Esophagus muscularis mucosa (tissue), 4 donors: Measurements from ENCODE around the gene OTX2. TPM values are rescaled to one million over a fixed set of nuclear protein-coding genes. Genes with fewer than 3 reads are reported as not detected.

Source experiments
- DNase-seq: peaks from one replicate; pipeline ENCODE4 v3.0.0-alpha.2; 2017; ENCODE audit errors: extremely low spot score
- H3K27ac ChIP-seq, 4 donors: fragments of 200-600 bp; sonication (generic); replicated peaks in 1 of 4; 1 replicate in 3 of 4; 2 replicates in 1 of 4; pipeline ENCODE4 v1.5.1; 2016 to 2019; ENCODE audit warnings: mild to moderate bottlenecking in 1 of 4
- H3K27me3 ChIP-seq, 4 donors: fragments of 200-600 bp; sonication (generic); one replicate each; pipeline versions ENCODE4 v1.5.1 to v1.6.0; 2016 to 2019
- H3K36me3 ChIP-seq, 4 donors: fragments of 200-600 bp; sonication (generic); one replicate each; pipeline ENCODE4 v1.5.1; 2016 to 2019
- H3K4me1 ChIP-seq, 4 donors: fragments of 200-600 bp; sonication (generic); one replicate each; pipeline ENCODE4 v1.5.1; 2016 to 2019
- H3K4me3 ChIP-seq, 4 donors: fragments of 200-600 bp; sonication (generic); 1 replicate in 2 of 4; 2 replicates in 2 of 4; pipeline ENCODE4 v1.5.1; 2016 to 2019; ENCODE audit warnings: mild to moderate bottlenecking in 4 of 4, moderate library complexity in 1 of 4
- H3K9me3 ChIP-seq, 4 donors: fragments of 200-600 bp; sonication (generic); 1 replicate in 3 of 4; 2 replicates in 1 of 4; pipeline ENCODE4 v1.5.1; 2016 to 2019
- EP300 ChIP-seq: sonication (generic); formaldehyde crosslinking; IDR thresholded peaks from one replicate; pipeline ENCODE4 v1.6.1; 2017; ENCODE audit warnings: antibody characterized with exemption
- POLR2A ChIP-seq: fragments of 450-650 bp; IDR thresholded peaks from one replicate; pipeline ENCODE4 v1.6.1; 2017; ENCODE audit warnings: antibody characterized with exemption, moderate library complexity, mild to moderate bottlenecking, low read depth
- POLR2AphosphoS5 ChIP-seq, 2 donors: sonication (generic); formaldehyde crosslinking; IDR thresholded peaks; one replicate each; pipeline ENCODE4 v1.6.1; 2017; ENCODE audit warnings: antibody characterized with exemption in 2 of 2
- whole genome bisulfite sequencing: methylation state at CpG from one replicate; pipeline ENCODE4 v1.1.5; 2018; 5-methylcytosine and 5-hydroxymethylcytosine counted together
- intact Hi-C: fragments of 100-400 bp; cut with DNase I; formaldehyde crosslinking; loops from one replicate; pipeline ENCODE4 v1.15.1; 2023
- total RNA-seq, 4 donors: library from RNA; depleted of rRNA; stranded (reverse); fragments of >200 nt; gene quantifications; one replicate each; pipeline versions ENCODE4 v1.1.0 to v1.2.1, GENCODE V29; 2016
- TF ChIP-seq, protein P1 (sequence below), 3 experiments: fragments of 200-600 bp in 2 of 3; fragments of 450-650 bp in 1 of 3; sonication (generic) in 2 of 3; IDR thresholded peaks; one replicate each; pipeline ENCODE4 v1.5.1; 2017 to 2019; ENCODE audit warnings: antibody characterized with exemption in 3 of 3, mild to moderate bottlenecking in 2 of 3, moderate library complexity in 1 of 3

OTX2 gene
- total RNA-seq, 4 donors from 2014 or later = not detected

DNA sequence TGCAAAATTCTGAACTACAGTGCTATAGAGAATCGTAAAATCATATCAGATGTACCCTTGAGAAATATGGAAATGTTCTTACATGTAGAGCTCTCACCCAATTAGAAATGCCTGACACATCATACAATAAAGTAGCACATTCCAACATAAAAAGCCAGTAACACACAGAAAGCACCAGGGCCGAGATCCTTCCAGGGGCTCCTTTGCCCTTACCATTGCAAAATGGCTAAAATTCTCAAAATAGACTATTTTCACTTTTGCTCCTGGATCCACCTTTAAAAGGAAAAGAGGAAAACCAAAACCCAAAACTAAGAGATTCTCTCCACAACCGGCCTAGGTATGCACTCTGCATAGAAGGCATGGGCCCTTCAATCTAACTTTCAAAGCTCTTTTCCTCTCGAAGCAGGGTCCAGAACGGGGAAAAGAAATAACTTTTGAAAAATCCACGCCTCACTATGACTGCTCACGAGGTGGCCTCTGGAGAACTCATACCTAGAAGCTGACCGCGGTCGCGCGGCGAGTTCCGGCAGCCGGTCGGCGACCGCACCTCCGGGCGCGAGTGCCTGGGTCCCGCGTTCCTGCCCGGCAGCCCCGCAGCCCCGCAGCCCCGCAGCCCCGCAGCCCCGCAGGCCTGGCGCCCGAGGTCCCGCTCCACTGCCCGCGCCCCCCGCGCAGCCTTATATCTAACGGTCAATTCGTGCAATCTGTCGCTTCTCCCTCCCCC, 2.7 kb downstream of the OTX2 start:
- Histone ChIP-seq H3K4me1 (peaks cover 16 to 36% (median 28%) of the 10 kb centered on the region in 4 donors), H3K27ac (no peak overlapping the region), H3K36me3 (no peaks in the 10 kb centered on the region), H3K4me3 (peak overlapping the region; percentile 22 to 31 (median 30)), H3K27me3 (peaks cover 0 to 100% (median 91%) of the 10 kb centered on the region in 4 donors), H3K9me3 (no peaks in the 10 kb centered on the region)
- no peak for TF ChIP-seq EP300
- TF ChIP-seq, protein P1, sequence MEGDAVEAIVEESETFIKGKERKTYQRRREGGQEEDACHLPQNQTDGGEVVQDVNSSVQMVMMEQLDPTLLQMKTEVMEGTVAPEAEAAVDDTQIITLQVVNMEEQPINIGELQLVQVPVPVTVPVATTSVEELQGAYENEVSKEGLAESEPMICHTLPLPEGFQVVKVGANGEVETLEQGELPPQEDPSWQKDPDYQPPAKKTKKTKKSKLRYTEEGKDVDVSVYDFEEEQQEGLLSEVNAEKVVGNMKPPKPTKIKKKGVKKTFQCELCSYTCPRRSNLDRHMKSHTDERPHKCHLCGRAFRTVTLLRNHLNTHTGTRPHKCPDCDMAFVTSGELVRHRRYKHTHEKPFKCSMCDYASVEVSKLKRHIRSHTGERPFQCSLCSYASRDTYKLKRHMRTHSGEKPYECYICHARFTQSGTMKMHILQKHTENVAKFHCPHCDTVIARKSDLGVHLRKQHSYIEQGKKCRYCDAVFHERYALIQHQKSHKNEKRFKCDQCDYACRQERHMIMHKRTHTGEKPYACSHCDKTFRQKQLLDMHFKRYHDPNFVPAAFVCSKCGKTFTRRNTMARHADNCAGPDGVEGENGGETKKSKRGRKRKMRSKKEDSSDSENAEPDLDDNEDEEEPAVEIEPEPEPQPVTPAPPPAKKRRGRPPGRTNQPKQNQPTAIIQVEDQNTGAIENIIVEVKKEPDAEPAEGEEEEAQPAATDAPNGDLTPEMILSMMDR (IDR thresholded peaks at IDR 0.05) = no peak
- no peak for TF ChIP-seq POLR2A
- TF ChIP-seq POLR2AphosphoS5 (IDR thresholded peaks at IDR 0.05) = no peak
- no peak for DNase-seq
- intact Hi-C loops = no loop called here
- WGBS = 11% methylated on average over 37 of the region's 39 CpGs

DNA sequence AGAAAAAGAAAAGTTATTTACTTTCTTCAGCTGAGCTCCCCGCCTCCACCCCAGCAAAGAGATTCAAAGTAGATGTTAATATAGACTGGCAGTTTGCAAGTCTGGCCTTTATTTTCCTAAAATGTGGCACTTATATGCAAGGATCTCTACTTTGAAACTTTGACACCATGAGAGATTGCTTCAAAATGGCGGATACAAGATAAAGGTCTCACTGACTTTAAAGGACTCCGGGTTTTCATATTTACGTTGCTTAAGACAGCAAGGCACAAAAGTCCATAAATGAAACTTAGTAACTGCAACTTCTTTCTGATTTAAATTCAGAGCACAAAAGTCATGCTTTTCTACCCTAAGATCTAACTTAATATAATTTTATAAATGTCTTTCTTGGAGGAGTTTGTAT, 3.5 kb downstream of the OTX2 start:
- no peaks in the 10 kb centered on the region for H3K36me3 ChIP-seq
- no peaks in the 10 kb centered on the region for H3K9me3 ChIP-seq
- intact Hi-C loops = no loop called here
- 13% methylated on average over 4 of the region's 4 CpGs for WGBS
- no peak overlapping the region for H3K27ac ChIP-seq
- TF ChIP-seq POLR2A (no peak), EP300 (no peak), POLR2AphosphoS5 (IDR thresholded peaks at IDR 0.05) (no peak)
- TF ChIP-seq, protein P1 (IDR thresholded peaks at IDR 0.05) = no peak
- no peak overlapping the region for H3K4me3 ChIP-seq
- DNase-seq = no peak
- peaks cover 0 to 100% (median 84%) of the 10 kb centered on the region in 4 donors for H3K27me3 ChIP-seq
- H3K4me1 ChIP-seq = peaks cover 16 to 34% (median 26%) of the 10 kb centered on the region in 4 donors

DNA sequence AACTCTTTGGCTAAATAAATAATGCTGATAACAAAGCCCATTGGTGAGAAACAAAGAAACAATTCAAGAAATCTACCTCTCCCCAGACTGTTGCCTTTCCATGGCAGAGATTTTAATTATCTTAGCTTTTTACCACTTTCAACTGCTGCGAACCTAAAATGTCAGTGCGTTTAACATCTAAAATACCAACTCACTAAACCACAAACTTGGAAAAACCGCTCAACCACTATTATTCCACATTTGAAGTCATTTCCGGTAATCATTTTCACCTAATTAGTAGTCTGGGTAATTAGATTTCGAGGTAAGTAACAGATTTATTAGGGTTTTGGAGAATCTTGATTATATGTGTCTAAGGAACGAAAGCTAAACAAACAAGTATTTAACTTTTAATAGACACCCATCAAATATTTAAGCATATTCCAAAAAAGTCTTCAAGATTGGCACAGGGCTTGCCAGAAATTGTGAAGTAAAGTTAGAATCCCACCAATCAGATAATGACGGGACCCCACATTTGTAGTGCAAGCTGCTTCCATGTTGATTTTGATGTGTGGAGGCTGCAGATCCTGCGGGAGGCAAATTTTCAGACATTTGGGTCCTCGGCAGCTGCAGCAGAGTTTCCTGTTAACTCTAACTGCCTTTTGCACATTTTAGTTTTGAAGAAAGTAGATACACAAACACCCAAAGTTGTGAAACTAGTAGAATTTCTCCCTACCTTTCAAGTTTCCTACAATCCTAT, 4.1 kb downstream of the OTX2 start:
- Histone ChIP-seq H3K27ac (no peak overlapping the region), H3K36me3 (no peaks in the 10 kb centered on the region), H3K27me3 (peaks cover 0 to 100% (median 80%) of the 10 kb centered on the region in 4 donors), H3K4me1 (peaks cover 16 to 28% (median 24%) of the 10 kb centered on the region in 4 donors), H3K4me3 (no peak overlapping the region), H3K9me3 (no peaks in the 10 kb centered on the region)
- no peak for DNase-seq
- intact Hi-C loops = no loop called here
- WGBS = 8% methylated on average over 9 of the region's 9 CpGs
- no peak for TF ChIP-seq POLR2AphosphoS5 (IDR thresholded peaks at IDR 0.05)
- TF ChIP-seq, protein P1 (IDR thresholded peaks at IDR 0.05) = no peak
- TF ChIP-seq POLR2A = no peak

DNA sequence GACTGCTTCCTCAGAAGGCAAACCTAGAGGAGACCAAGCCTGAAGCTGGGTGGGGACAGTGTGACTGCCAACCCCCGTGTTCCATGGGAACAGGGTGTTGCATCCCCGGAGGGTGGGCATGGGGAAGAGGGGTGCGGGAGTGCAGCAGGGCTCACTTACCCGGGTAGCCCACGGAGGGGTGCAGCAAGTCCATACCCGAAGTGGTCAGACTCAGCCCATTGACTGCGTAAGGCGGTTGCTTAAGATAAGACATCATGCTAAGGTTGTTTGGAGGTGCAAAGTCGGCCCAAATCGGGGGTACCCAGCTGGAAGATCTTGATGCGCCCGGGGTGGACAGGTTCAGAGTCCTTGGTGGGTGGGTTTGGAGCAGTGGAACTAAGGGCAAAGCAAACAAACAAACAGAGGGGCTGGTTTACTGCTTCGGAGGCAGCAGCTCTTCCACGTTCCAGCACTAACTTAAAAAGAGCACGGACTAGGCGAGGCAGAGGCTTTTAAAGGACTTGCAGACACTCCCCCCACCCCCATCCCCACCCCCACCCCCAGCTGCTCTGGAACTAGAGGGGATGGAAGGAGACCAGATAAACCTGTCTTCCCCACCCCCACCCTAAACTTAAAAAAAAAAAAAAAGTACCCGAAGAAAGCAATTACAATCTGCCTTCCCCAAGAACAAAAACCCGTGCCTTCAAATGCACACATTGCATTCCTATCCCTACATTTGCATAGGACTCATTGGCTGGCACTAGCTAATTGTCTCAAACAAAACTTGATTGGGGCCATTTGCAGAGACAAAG, 4.9 kb downstream of the OTX2 start:
- H3K27me3 ChIP-seq = peaks cover 0 to 100% (median 75%) of the 10 kb centered on the region in 4 donors
- no peaks in the 10 kb centered on the region for H3K9me3 ChIP-seq
- WGBS = 6% methylated on average over 13 of the region's 18 CpGs
- intact Hi-C loops = no loop called here
- DNase-seq = no peak
- no peak overlapping the region for H3K4me3 ChIP-seq
- peaks cover 16 to 24% (median 23%) of the 10 kb centered on the region in 4 donors for H3K4me1 ChIP-seq
- TF ChIP-seq POLR2AphosphoS5 (IDR thresholded peaks at IDR 0.05) = no peak
- no peak for TF ChIP-seq POLR2A
- TF ChIP-seq, protein P1 (IDR thresholded peaks at IDR 0.05) = no peak
- TF ChIP-seq EP300 = no peak
- no peak overlapping the region for H3K27ac ChIP-seq
- H3K36me3 ChIP-seq = no peaks in the 10 kb centered on the region
